ENCODE results near the gene ITCH.
"Not testable (repeated sequence)": the region's sequence is repeated elsewhere in the genome, so short reads cannot be mapped to it uniquely, and the experiment has no call there.

DNA sequence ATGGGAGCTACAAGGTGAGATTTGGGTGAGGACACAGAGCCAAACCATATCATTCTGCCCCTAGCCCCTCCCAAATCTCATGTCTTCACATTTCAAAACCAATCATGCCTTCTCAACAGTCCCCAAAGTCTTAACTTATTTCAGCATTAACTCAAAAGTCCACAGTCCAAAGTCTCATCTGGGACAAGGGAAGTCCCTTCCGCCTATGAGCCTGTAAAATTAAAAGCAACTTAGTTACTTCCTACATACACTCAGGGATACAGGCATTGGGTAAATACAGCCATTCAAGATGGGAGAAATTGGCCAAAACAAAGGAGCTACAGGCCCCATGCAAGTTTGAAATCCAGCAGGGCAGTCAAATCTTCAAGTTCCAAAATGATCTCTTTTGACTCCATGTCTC is 119.1 kb downstream of the ITCH start:
- not testable (repeated sequence) for TF ChIP-seq BHLHE40 (IDR thresholded peaks at IDR 0.05; ENCODE audit: borderline replicate concordance); HDGF (IDR thresholded peaks at IDR 0.05; ENCODE audit: borderline replicate concordance); CTBP1 (IDR thresholded peaks at IDR 0.05; ENCODE audit: borderline replicate concordance); SP1 (IDR thresholded peaks at IDR 0.05); ARNT (IDR thresholded peaks at IDR 0.05); ZNF384 (IDR thresholded peaks at IDR 0.05); SUZ12 (IDR thresholded peaks at IDR 0.05); L3MBTL2 (conservative IDR thresholded peaks at IDR 0.05); FOXA1 (IDR thresholded peaks at IDR 0.05); LEF1 (IDR thresholded peaks at IDR 0.05; ENCODE audit: borderline replicate concordance); FOXK2 (IDR thresholded peaks at IDR 0.05); FOXM1 (IDR thresholded peaks at IDR 0.05; ENCODE audit: borderline replicate concordance); ELF4 (IDR thresholded peaks at IDR 0.05)
- TF ChIP-seq, protein P1, sequence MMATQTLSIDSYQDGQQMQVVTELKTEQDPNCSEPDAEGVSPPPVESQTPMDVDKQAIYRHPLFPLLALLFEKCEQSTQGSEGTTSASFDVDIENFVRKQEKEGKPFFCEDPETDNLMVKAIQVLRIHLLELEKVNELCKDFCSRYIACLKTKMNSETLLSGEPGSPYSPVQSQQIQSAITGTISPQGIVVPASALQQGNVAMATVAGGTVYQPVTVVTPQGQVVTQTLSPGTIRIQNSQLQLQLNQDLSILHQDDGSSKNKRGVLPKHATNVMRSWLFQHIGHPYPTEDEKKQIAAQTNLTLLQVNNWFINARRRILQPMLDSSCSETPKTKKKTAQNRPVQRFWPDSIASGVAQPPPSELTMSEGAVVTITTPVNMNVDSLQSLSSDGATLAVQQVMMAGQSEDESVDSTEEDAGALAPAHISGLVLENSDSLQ (IDR thresholded peaks at IDR 0.05): not testable (repeated sequence)
